Thyroid gland (tissue), 4 donors: ENCODE data around the gene DENND4C.

Source experiments
- CTCF ChIP-seq, 6 experiments: fragments of 200-600 bp in 3 of 6; fragments of 450-650 bp in 3 of 6; sonication (generic) in 3 of 6; IDR thresholded peaks; one replicate each; pipeline ENCODE4 v1.5.1; 2016 to 2019; ENCODE audit warnings: antibody characterized with exemption in 6 of 6, mild to moderate bottlenecking in 2 of 6, inconsistent platforms in 1 of 6, moderate library complexity in 1 of 6
- POLR2A ChIP-seq, 2 donors: fragments of 450-650 bp; IDR thresholded peaks; one replicate each; pipeline ENCODE4 v1.6.1; 2017; ENCODE audit warnings: antibody characterized with exemption in 2 of 2, mild to moderate bottlenecking in 2 of 2, moderate library complexity in 1 of 2

- no peak for TF ChIP-seq CTCF (IDR thresholded peaks at IDR 0.05)
- no peak for TF ChIP-seq POLR2A (IDR thresholded peaks at IDR 0.05)
Measured at GRCh38 chr9:19411316-19411715, 180.8 kb downstream of the DENND4C start.
